Activated T-cell treated with anti-CD3 and anti-CD28 coated beads, Interleukin-2, amount 50 U/mL, for 72 hours (primary cell): ENCODE data around the gene CEND1. TPM values are rescaled to one million over a fixed set of nuclear protein-coding genes. Genes with fewer than 3 reads are reported as not detected.

Experiments
- ATAC-seq, 2 donors: fragments of 150-1000 bp; cut with Tn5 transposase; replicated peaks in 1 of 2; 2 replicates each; pipeline ENCODE4 v1.10.0; 2021; ENCODE audit warnings: moderate library complexity in 2 of 2, mild to moderate bottlenecking in 1 of 2
- DNase-seq, 2 donors: peaks; one replicate each; pipeline ENCODE4 v3.0.0; 2021 to 2022; ENCODE audit warnings: mixed read lengths in 1 of 2
- H3K27ac Mint-ChIP-seq: one replicate; pipeline ENCODE4 v1.8.0; 2022; ENCODE audit warnings: mild to moderate bottlenecking, moderate library complexity, mixed read lengths
- H3K27me3 Mint-ChIP-seq: one replicate; pipeline ENCODE4 v1.8.0; 2022; ENCODE audit warnings: low read depth, mixed read lengths
- H3K36me3 Mint-ChIP-seq, 2 donors: one replicate each; pipeline ENCODE4 v1.8.0; 2022; ENCODE audit warnings: mixed read lengths in 2 of 2, mild to moderate bottlenecking in 1 of 2; ENCODE audit not compliant: insufficient read depth in 2 of 2
- H3K4me1 Mint-ChIP-seq: one replicate; pipeline ENCODE4 v1.8.0; 2022; ENCODE audit warnings: low read depth, mixed read lengths
- H3K4me3 Mint-ChIP-seq, 2 donors: one replicate each; pipeline ENCODE4 v1.8.0; 2022; ENCODE audit warnings: mild to moderate bottlenecking in 2 of 2, mixed read lengths in 2 of 2, moderate library complexity in 2 of 2
- H3K9me3 Mint-ChIP-seq, 2 donors: one replicate each; pipeline ENCODE4 v1.8.0; 2022; ENCODE audit warnings: mixed read lengths in 2 of 2
- total RNA-seq, 2 donors: library from RNA; stranded (reverse); gene quantifications; one replicate each; pipeline ENCODE4 v1.2.3, GENCODE V29; 2022

The CEND1 gene
- total RNA-seq, 2 donors from 2014 or later = 1.4 to 1.6 TPM

- Mint-ChIP-seq H3K9me3 (no peaks in the 10 kb centered on the region), H3K36me3 (peaks cover 0 to 1% of the 10 kb centered on the region in 2 donors), H3K4me1 (peaks cover 17% of the 10 kb centered on the region), H3K27me3 (no peaks in the 10 kb centered on the region), H3K27ac (no peak overlapping the region), H3K4me3 (peak overlapping the region in 1 of 2 donors; percentile 20)
- DNase-seq (no peak), ATAC-seq (no peak)
These were observed 3.7 kb upstream of the CEND1 start for GRCh38 chr11:793556-793955.

GRCh38 chr11:792873-793272 lies 3.0 kb upstream of the CEND1 start:
- H3K36me3 Mint-ChIP-seq = peaks cover 0 to 1% of the 10 kb centered on the region in 2 donors
- H3K4me1 Mint-ChIP-seq = peaks cover 17% of the 10 kb centered on the region
- no peaks in the 10 kb centered on the region for H3K9me3 Mint-ChIP-seq
- no peak for DNase-seq
- no peak overlapping the region for H3K27ac Mint-ChIP-seq
- H3K4me3 Mint-ChIP-seq = no peak overlapping the region
- no peaks in the 10 kb centered on the region for H3K27me3 Mint-ChIP-seq
- ATAC-seq = no peak

GRCh38 chr11:792535-792821 lies 2.6 kb upstream of the CEND1 start:
- DNase-seq (no peak), ATAC-seq (no peak)
- peaks cover 17% of the 10 kb centered on the region for H3K4me1 Mint-ChIP-seq
- H3K4me3 Mint-ChIP-seq = no peak overlapping the region
- no peak overlapping the region for H3K27ac Mint-ChIP-seq
- peaks cover 0 to 1% of the 10 kb centered on the region in 2 donors for H3K36me3 Mint-ChIP-seq
- H3K9me3 Mint-ChIP-seq = no peaks in the 10 kb centered on the region
- no peaks in the 10 kb centered on the region for H3K27me3 Mint-ChIP-seq

GRCh38 chr11:791658-792534 lies 2.0 kb upstream of the CEND1 start:
- H3K27ac Mint-ChIP-seq = no peak overlapping the region
- peaks cover 12% of the 10 kb centered on the region for H3K4me1 Mint-ChIP-seq
- no peaks in the 10 kb centered on the region for H3K9me3 Mint-ChIP-seq
- H3K4me3 Mint-ChIP-seq = no peak overlapping the region
- no peak for ATAC-seq
- H3K36me3 Mint-ChIP-seq = peaks cover 0 to 1% of the 10 kb centered on the region in 2 donors
- no peak for DNase-seq
- H3K27me3 Mint-ChIP-seq = no peaks in the 10 kb centered on the region

- no peak overlapping the region for H3K4me3 Mint-ChIP-seq
- peaks cover 0 to 1% of the 10 kb centered on the region in 2 donors for H3K36me3 Mint-ChIP-seq
- peaks cover 2% of the 10 kb centered on the region for H3K4me1 Mint-ChIP-seq
- no peak overlapping the region for H3K27ac Mint-ChIP-seq
- no peaks in the 10 kb centered on the region for H3K9me3 Mint-ChIP-seq
- no peak for DNase-seq
- H3K27me3 Mint-ChIP-seq = no peaks in the 10 kb centered on the region
- no peak for ATAC-seq
These were observed 1.1 kb upstream of the CEND1 start for GRCh38 chr11:790721-791564.

GRCh38 chr11:788953-789940 lies 643 bp downstream of the CEND1 start:
- H3K9me3 Mint-ChIP-seq = no peaks in the 10 kb centered on the region
- no peak for ATAC-seq
- no peaks in the 10 kb centered on the region for H3K27me3 Mint-ChIP-seq
- H3K4me1 Mint-ChIP-seq = no peaks in the 10 kb centered on the region
- peak overlapping the region; percentile 29 to 56 for H3K4me3 Mint-ChIP-seq
- no peak overlapping the region for H3K27ac Mint-ChIP-seq
- peaks cover 0 to 1% of the 10 kb centered on the region in 2 donors for H3K36me3 Mint-ChIP-seq
- no peak for DNase-seq

GRCh38 chr11:788009-788640 lies 1.8 kb downstream of the CEND1 start:
- Mint-ChIP-seq H3K9me3 (no peaks in the 10 kb centered on the region), H3K36me3 (peaks cover 0 to 8% of the 10 kb centered on the region in 2 donors), H3K4me1 (no peaks in the 10 kb centered on the region), H3K27ac (no peak overlapping the region), H3K27me3 (no peaks in the 10 kb centered on the region), H3K4me3 (no peak overlapping the region)
- DNase-seq (no peak), ATAC-seq (no peak)

- Mint-ChIP-seq H3K4me1 (no peaks in the 10 kb centered on the region), H3K4me3 (no peak overlapping the region), H3K27me3 (no peaks in the 10 kb centered on the region), H3K36me3 (peaks cover 0 to 8% of the 10 kb centered on the region in 2 donors), H3K9me3 (no peaks in the 10 kb centered on the region), H3K27ac (no peak overlapping the region)
- no peak for DNase-seq
- ATAC-seq = no peak
These were observed 2.7 kb downstream of the CEND1 start for GRCh38 chr11:787084-787675.

- ATAC-seq (no peak), DNase-seq (no peak)
- Mint-ChIP-seq H3K27me3 (no peaks in the 10 kb centered on the region), H3K9me3 (no peaks in the 10 kb centered on the region), H3K4me3 (no peak overlapping the region), H3K27ac (no peak overlapping the region), H3K4me1 (no peaks in the 10 kb centered on the region), H3K36me3 (peaks cover 0 to 8% of the 10 kb centered on the region in 2 donors)
These were observed 3.4 kb downstream of the CEND1 start for GRCh38 chr11:786235-787083.

GRCh38 chr11:783581-784015 lies 6.3 kb downstream of the CEND1 start:
- H3K27ac Mint-ChIP-seq = no peak overlapping the region
- no peaks in the 10 kb centered on the region for H3K27me3 Mint-ChIP-seq
- H3K9me3 Mint-ChIP-seq = no peaks in the 10 kb centered on the region
- ATAC-seq (peak in 1 of 2 donors; percentile 57), DNase-seq (peak in 1 of 2 donors; percentile 36)
- no peaks in the 10 kb centered on the region for H3K4me1 Mint-ChIP-seq
- peaks cover 0 to 6% of the 10 kb centered on the region in 2 donors for H3K36me3 Mint-ChIP-seq
- no peak overlapping the region for H3K4me3 Mint-ChIP-seq
